Fibroblast of lung (primary cell): ENCODE measurements around the gene CHCHD2. TPM values are rescaled to one million over a fixed set of nuclear protein-coding genes. Genes with fewer than 3 reads are reported as not detected.

ENCODE experiments used
- DNase-seq, 2 donors: peaks; one replicate each; pipeline versions ENCODE4 v3.0.0 to v3.0.0-alpha.2; 2010; ENCODE audit warnings: low read depth in 2 of 2
- H2AFZ ChIP-seq: 2 replicates; pipeline ENCODE4 v1.5.1; 2012; ENCODE audit warnings: low read length, control low read depth, inconsistent platforms
- H3K27ac ChIP-seq: 2 replicates; pipeline ENCODE4 v1.5.1; 2011; ENCODE audit warnings: low read length, control low read depth; ENCODE audit not compliant: insufficient read depth
- H3K27me3 ChIP-seq: 2 replicates; pipeline ENCODE4 v1.5.1; 2011; ENCODE audit warnings: mild to moderate bottlenecking, low read length; ENCODE audit not compliant: control insufficient read depth, insufficient read depth
- H3K36me3 ChIP-seq: 2 replicates; pipeline ENCODE4 v1.5.1; 2011; ENCODE audit warnings: low read length; ENCODE audit not compliant: control insufficient read depth, insufficient read depth
- H3K4me1 ChIP-seq: 2 replicates; pipeline ENCODE4 v1.5.1; 2011; ENCODE audit warnings: low read length; ENCODE audit not compliant: control insufficient read depth, insufficient read depth; ENCODE audit errors: extremely low read depth
- H3K4me2 ChIP-seq: 2 replicates; pipeline ENCODE4 v1.5.1; 2011; ENCODE audit warnings: low read length, control low read depth; ENCODE audit not compliant: insufficient read depth; ENCODE audit errors: extremely low read depth
- H3K4me3 ChIP-seq, 4 experiments: fragments of 200-600 bp in 1 of 4; sonication (generic) in 1 of 4; replicated peaks in 1 of 4; 2 replicates each; pipeline ENCODE4 v1.5.1; 2011 to 2016; ENCODE audit warnings: low read length in 4 of 4, low read depth in 3 of 4, mild to moderate bottlenecking in 3 of 4, control low read depth in 2 of 4, inconsistent platforms in 1 of 4, mixed read lengths in 1 of 4; ENCODE audit not compliant: insufficient read depth in 1 of 4; ENCODE audit errors: control extremely low read depth in 1 of 4
- H3K79me2 ChIP-seq: 2 replicates; pipeline ENCODE4 v1.5.1; 2012; ENCODE audit warnings: mild to moderate bottlenecking, low read length, inconsistent platforms; ENCODE audit not compliant: control insufficient read depth, insufficient read depth
- H3K9ac ChIP-seq: 2 replicates; pipeline ENCODE4 v1.5.1; 2011; ENCODE audit warnings: mild to moderate bottlenecking, low read length, control low read depth; ENCODE audit not compliant: insufficient read depth
- H3K9me3 ChIP-seq: 2 replicates; pipeline ENCODE4 v1.5.1; 2012; ENCODE audit warnings: low read depth, low read length; ENCODE audit not compliant: control insufficient read depth, insufficient read depth
- H4K20me1 ChIP-seq: 2 replicates; pipeline ENCODE4 v1.5.1; 2011; ENCODE audit warnings: low read length; ENCODE audit not compliant: control insufficient read depth, insufficient read depth; ENCODE audit errors: extremely low read depth
- EZH2 ChIP-seq: IDR thresholded peaks from 2 replicates; pipeline ENCODE4 v1.5.1; 2012; ENCODE audit warnings: low read length, control low read depth, mild to moderate bottlenecking; ENCODE audit errors: missing control alignments
- polyA plus RNA-seq, 2 donors: library from polyadenylated mRNA; depleted of rRNA in 1 of 2; stranded (reverse) in 1 of 2; unstranded in 1 of 2; fragments of >200 nt; gene quantifications; 2 replicates each; pipeline ENCODE4 v1.2.1, GENCODE V29; 2011 to 2012; ENCODE audit warnings: missing spikeins in 1 of 2
- total RNA-seq: library from RNA; depleted of rRNA; stranded (reverse); fragments of >200 nt; gene quantifications from 2 replicates; pipeline ENCODE4 v1.2.1, GENCODE V29; 2014
- TF ChIP-seq, protein P1 (sequence below), 2 donors: IDR thresholded peaks in 1 of 2; conservative IDR thresholded peaks in 1 of 2; 1 replicate in 1 of 2; 2 replicates in 1 of 2; pipeline ENCODE4 v1.5.1; 2011 to 2012; ENCODE audit warnings: low read length in 2 of 2, control low read depth in 1 of 2, inconsistent platforms in 1 of 2, low read depth in 1 of 2, mild to moderate bottlenecking in 1 of 2

The CHCHD2 gene
- total and polyA plus RNA-seq, 2 donors (not counting 1 experiment from before 2014, with no cell fraction given) = 232 to 338 TPM

- H3K9ac ChIP-seq = no peak overlapping the region
- H3K4me3 ChIP-seq = no peak overlapping the region
- H3K79me2 ChIP-seq = no peaks in the 10 kb centered on the region
- no peak overlapping the region for H3K4me2 ChIP-seq
- H4K20me1 ChIP-seq = no peaks in the 10 kb centered on the region
- TF ChIP-seq, protein P1, sequence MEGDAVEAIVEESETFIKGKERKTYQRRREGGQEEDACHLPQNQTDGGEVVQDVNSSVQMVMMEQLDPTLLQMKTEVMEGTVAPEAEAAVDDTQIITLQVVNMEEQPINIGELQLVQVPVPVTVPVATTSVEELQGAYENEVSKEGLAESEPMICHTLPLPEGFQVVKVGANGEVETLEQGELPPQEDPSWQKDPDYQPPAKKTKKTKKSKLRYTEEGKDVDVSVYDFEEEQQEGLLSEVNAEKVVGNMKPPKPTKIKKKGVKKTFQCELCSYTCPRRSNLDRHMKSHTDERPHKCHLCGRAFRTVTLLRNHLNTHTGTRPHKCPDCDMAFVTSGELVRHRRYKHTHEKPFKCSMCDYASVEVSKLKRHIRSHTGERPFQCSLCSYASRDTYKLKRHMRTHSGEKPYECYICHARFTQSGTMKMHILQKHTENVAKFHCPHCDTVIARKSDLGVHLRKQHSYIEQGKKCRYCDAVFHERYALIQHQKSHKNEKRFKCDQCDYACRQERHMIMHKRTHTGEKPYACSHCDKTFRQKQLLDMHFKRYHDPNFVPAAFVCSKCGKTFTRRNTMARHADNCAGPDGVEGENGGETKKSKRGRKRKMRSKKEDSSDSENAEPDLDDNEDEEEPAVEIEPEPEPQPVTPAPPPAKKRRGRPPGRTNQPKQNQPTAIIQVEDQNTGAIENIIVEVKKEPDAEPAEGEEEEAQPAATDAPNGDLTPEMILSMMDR (conservative IDR thresholded peaks at IDR 0.05 in 1 of 2, IDR thresholded peaks at IDR 0.05 in 1 of 2; ENCODE audit: low read depth in 1 of 2, low read length in 2 of 2) = no peak
- no peak for TF ChIP-seq EZH2
- H3K36me3 ChIP-seq = peaks cover 2% of the 10 kb centered on the region
- no peaks in the 10 kb centered on the region for H3K9me3 ChIP-seq
- H3K27ac ChIP-seq = no peak overlapping the region
- peaks cover under 1% of the 10 kb centered on the region for H3K4me1 ChIP-seq
- no peak for DNase-seq
- H3K27me3 ChIP-seq = no peaks in the 10 kb centered on the region
- no peak overlapping the region for H2AFZ ChIP-seq
Observed at GRCh38 chr7:56087445-56087844, 18.8 kb downstream of the CHCHD2 start.

DNA sequence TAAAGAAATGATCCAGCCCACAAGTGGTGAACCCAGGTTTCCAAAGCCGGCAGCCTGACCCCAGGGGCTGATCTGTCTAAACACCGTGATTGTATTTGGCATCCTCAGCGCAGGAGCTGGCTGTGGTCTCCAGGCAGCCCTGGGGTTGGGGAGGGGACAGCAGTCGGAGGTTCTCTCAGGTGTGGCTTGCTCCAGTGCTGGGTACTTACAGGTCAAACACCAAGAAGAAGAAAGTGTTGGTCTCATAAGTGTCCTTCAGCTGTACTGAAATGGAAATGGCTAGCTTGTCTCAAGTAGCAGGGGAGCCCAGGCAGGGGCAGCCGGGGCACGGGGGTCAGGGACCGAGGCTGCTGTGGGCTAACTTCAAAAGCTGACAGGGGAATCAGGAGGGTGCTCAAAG lies 19.5 kb downstream of the CHCHD2 start:
- Histone ChIP-seq H3K9ac (no peak overlapping the region), H3K36me3 (peaks cover 5% of the 10 kb centered on the region), H3K27me3 (no peaks in the 10 kb centered on the region), H3K4me3 (no peak overlapping the region), H2AFZ (no peak overlapping the region), H3K9me3 (no peaks in the 10 kb centered on the region), H3K79me2 (no peaks in the 10 kb centered on the region), H3K4me2 (no peak overlapping the region), H4K20me1 (no peaks in the 10 kb centered on the region), H3K27ac (no peak overlapping the region), H3K4me1 (no peaks in the 10 kb centered on the region)
- no peak for DNase-seq
- TF ChIP-seq, protein P1 (conservative IDR thresholded peaks at IDR 0.05 in 1 of 2, IDR thresholded peaks at IDR 0.05 in 1 of 2; ENCODE audit: low read depth in 1 of 2, low read length in 2 of 2) = no peak
- TF ChIP-seq EZH2 = no peak

DNA sequence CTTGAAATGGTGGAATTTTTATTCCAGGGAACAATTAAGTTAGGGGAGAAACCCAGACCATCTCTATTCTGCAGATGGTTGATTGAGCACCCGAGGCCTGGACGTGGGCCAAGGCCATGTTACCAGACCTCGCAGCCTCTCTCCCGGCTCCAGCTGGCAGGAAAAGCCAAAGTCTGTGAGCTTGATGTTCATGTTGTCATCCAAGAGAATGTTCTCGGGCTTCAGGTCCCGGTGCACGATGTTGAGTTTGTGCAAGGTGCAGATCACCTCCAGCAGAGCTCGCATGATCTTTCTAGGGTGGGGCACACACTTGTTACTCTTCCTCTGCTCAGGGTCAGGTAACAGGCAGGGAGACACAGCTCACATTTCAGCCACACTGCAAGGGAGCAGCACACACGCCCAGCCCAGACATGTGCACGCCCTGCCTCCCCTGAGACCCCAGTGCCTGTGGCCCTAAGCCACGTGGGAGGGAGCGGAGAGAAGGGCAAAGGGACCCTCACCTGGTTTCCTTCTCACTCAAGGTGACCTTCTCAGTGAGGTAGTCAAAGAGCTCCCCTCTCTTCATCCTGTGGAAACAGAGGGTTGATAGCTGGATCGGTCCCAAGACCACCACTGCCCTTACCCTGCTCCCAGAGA lies 23.0 kb downstream of the CHCHD2 start:
- H3K4me3 ChIP-seq = no peak overlapping the region
- peak in 1 of 2 donors; percentile 43 for DNase-seq
- H3K27me3 ChIP-seq = no peaks in the 10 kb centered on the region
- H3K27ac ChIP-seq = no peak overlapping the region
- no peak overlapping the region for H3K4me2 ChIP-seq
- TF ChIP-seq EZH2 = no peak
- TF ChIP-seq, protein P1 (conservative IDR thresholded peaks at IDR 0.05 in 1 of 2, IDR thresholded peaks at IDR 0.05 in 1 of 2; ENCODE audit: low read depth in 1 of 2, low read length in 2 of 2) = no peak
- peaks cover 9% of the 10 kb centered on the region for H3K36me3 ChIP-seq
- no peaks in the 10 kb centered on the region for H3K9me3 ChIP-seq
- H3K9ac ChIP-seq = no peak overlapping the region
- no peaks in the 10 kb centered on the region for H3K79me2 ChIP-seq
- H3K4me1 ChIP-seq = no peaks in the 10 kb centered on the region
- no peaks in the 10 kb centered on the region for H4K20me1 ChIP-seq
- H2AFZ ChIP-seq = no peak overlapping the region
